Measurements from ENCODE around the gene TMEM255B. TPM values are rescaled to one million over a fixed set of nuclear protein-coding genes. Genes with fewer than 3 reads are reported as not detected.

Gene TMEM255B
- total RNA-seq, 1 experiment from 2014 or later, result 7.7 TPM

GRCh38 chr13:113802090-113802531 lies 43.1 kb downstream of the TMEM255B start:
- H3K36me3 ChIP-seq (ENCODE audit: control insufficient read depth in 1 of 2, insufficient read depth in 2 of 2, low read length in 2 of 2), result no peaks in the 10 kb centered on the region
- no peaks in the 10 kb centered on the region for H4K20me1 ChIP-seq (ENCODE audit: insufficient read depth)
- POLR2A ChIA-PET, result no interaction called here
- no TSS peak for BruUV-seq (replicated peaks)
- no peaks in the 10 kb centered on the region for H3K9me3 ChIP-seq (ENCODE audit: control insufficient read depth in 1 of 2, insufficient read depth in 1 of 2, low read depth in 1 of 2, low read length in 2 of 2)
- H3K4me1 ChIP-seq (ENCODE audit: control insufficient read depth in 1 of 2, insufficient read depth in 2 of 2, low read length in 2 of 2), result peaks cover 0 to 7% of the 10 kb centered on the region in 2 experiments; a peak in 2 of 4 replicates
- TF ChIP-seq SIN3A (IDR thresholded peaks at IDR 0.05; ENCODE audit: low read depth) (no peak), ZNF274 (IDR thresholded peaks at IDR 0.05; ENCODE audit: low read depth, low read length) (no peak), JUND (IDR thresholded peaks at IDR 0.05) (no peak), FOSL1 (IDR thresholded peaks at IDR 0.05; ENCODE audit: low read depth) (no peak), SP1 (IDR thresholded peaks at IDR 0.05; ENCODE audit: low read depth) (no peak), ZBTB33 (IDR thresholded peaks at IDR 0.05; ENCODE audit: extremely low read depth, insufficient replicate concordance, low read length) (no peak), YY1 (IDR thresholded peaks at IDR 0.05; ENCODE audit: extremely low read depth, insufficient replicate concordance, low read depth, low read length) (no peak), ZFX (IDR thresholded peaks at IDR 0.05) (no peak), CBX3 (IDR thresholded peaks at IDR 0.05; ENCODE audit: low read depth) (no peak), EZH2phosphoT487 (IDR thresholded peaks at IDR 0.05; ENCODE audit: borderline replicate concordance) (no peak), REST (IDR thresholded peaks at IDR 0.05; ENCODE audit: low read depth) (no peak)
- DNase-seq (ENCODE audit: low read depth, low spot score) (no peak), ATAC-seq (peak; percentile 82)
- H3K27ac ChIP-seq (ENCODE audit: low read depth, low read length), result no peak overlapping the region
- H3K9me2 ChIP-seq (ENCODE audit: insufficient read depth), result no peaks in the 10 kb centered on the region
- H3K4me3 ChIP-seq (replicated peaks in 1 of 2; ENCODE audit: low read depth in 1 of 2, low read length in 2 of 2), result no peak overlapping the region
- no peaks in the 10 kb centered on the region for H3K27me3 ChIP-seq (ENCODE audit: insufficient read depth, low read length)
- H3K9ac ChIP-seq (ENCODE audit: low read length), result no peak overlapping the region
- CTCF ChIA-PET, result no interaction called here
- peak overlapping the region; percentile 28; the same call in 1 of the 2 replicates for H3K4me2 ChIP-seq (ENCODE audit: low read length)
- no peaks in the 10 kb centered on the region for H3K79me2 ChIP-seq (ENCODE audit: insufficient read depth, low read length)
- intact Hi-C loops (cut with micrococcal nuclease), result no loop called here
- RAD21 ChIA-PET (ENCODE audit: low non-redundant PET in 1 of 2, low total read pairs in 2 of 2, uncharacterized antibody in 2 of 2, unreplicated experiment in 2 of 2), result no interaction called here
- H2AFZ ChIP-seq (ENCODE audit: low read depth, low read length, poor library complexity, severe bottlenecking), result no peak overlapping the region
